ENCODE data around the gene APP.
"Not testable (repeated sequence)": the region's sequence is repeated elsewhere in the genome, so short reads cannot be mapped to it uniquely, and the experiment has no call there.

Gene APP

GRCh38 chr21:25927195-25927880 lies 243.2 kb downstream of the APP start:
- TF ChIP-seq CTCF (IDR thresholded peaks at IDR 0.05; ENCODE audit: borderline replicate concordance, control extremely low read depth, extremely low read depth, insufficient read depth, missing control alignments) = no peak
- in situ Hi-C loops (cut with MboI; ENCODE audit: low sequenced_read_pairs, unreplicated experiment) = no loop called here
- no peak for DNase-seq (ENCODE audit: low spot score)

GRCh38 chr21:25925936-25926335 lies 244.6 kb downstream of the APP start:
- no peak for TF ChIP-seq CTCF (IDR thresholded peaks at IDR 0.05; ENCODE audit: borderline replicate concordance, control extremely low read depth, extremely low read depth, insufficient read depth, missing control alignments)
- DNase-seq (ENCODE audit: low spot score) = no peak
- in situ Hi-C loops (cut with MboI; ENCODE audit: low sequenced_read_pairs, unreplicated experiment) = no loop called here

GRCh38 chr21:25925064-25925800 lies 245.3 kb downstream of the APP start:
- no peak for DNase-seq (ENCODE audit: low spot score)
- in situ Hi-C loops (cut with MboI; ENCODE audit: low sequenced_read_pairs, unreplicated experiment) = no loop called here
- TF ChIP-seq CTCF (IDR thresholded peaks at IDR 0.05; ENCODE audit: borderline replicate concordance, control extremely low read depth, extremely low read depth, insufficient read depth, missing control alignments) = no peak

- DNase-seq (ENCODE audit: low spot score); in situ Hi-C loops (cut with MboI; ENCODE audit: low sequenced_read_pairs, unreplicated experiment): not testable (repeated sequence)
Observed at GRCh38 chr21:25918152-25918551, 252.4 kb downstream of the APP start.

- no peak for DNase-seq (ENCODE audit: low spot score)
- in situ Hi-C loops (cut with MboI; ENCODE audit: low sequenced_read_pairs, unreplicated experiment) = no loop called here
- TF ChIP-seq CTCF (IDR thresholded peaks at IDR 0.05; ENCODE audit: borderline replicate concordance, control extremely low read depth, extremely low read depth, insufficient read depth, missing control alignments) = no peak
Observed at GRCh38 chr21:25916226-25916625, 254.3 kb downstream of the APP start.

- in situ Hi-C loops (cut with MboI; ENCODE audit: low sequenced_read_pairs, unreplicated experiment) = no loop called here
- peak; percentile 45 for DNase-seq (ENCODE audit: low spot score)
- TF ChIP-seq CTCF (IDR thresholded peaks at IDR 0.05; ENCODE audit: borderline replicate concordance, control extremely low read depth, extremely low read depth, insufficient read depth, missing control alignments) = no peak
Observed at GRCh38 chr21:25913479-25913878, 257.1 kb downstream of the APP start.

- in situ Hi-C loops (cut with MboI; ENCODE audit: low sequenced_read_pairs, unreplicated experiment) = no loop called here
- TF ChIP-seq CTCF (IDR thresholded peaks at IDR 0.05; ENCODE audit: borderline replicate concordance, control extremely low read depth, extremely low read depth, insufficient read depth, missing control alignments) = no peak
- DNase-seq (ENCODE audit: low spot score) = no peak
Observed at GRCh38 chr21:25912402-25912746, 258.2 kb downstream of the APP start.
